Activated T-cell treated with anti-CD3 and anti-CD28 coated beads, Interleukin-2, amount 50 U/mL, for 4 hours (primary cell): ENCODE data around the gene KDM4F. TPM values are rescaled to one million over a fixed set of nuclear protein-coding genes. Genes with fewer than 3 reads are reported as not detected.

Experiments
- ATAC-seq, 2 donors: fragments of 200-7000 bp; cut with Tn5 transposase; one replicate each; pipeline ENCODE4 v1.10.0; 2021
- DNase-seq: peaks from one replicate; pipeline ENCODE4 v3.0.0-alpha.2; 2020
- H3K27me3 Mint-ChIP-seq: one replicate; pipeline ENCODE4 v1.8.0; 2021; ENCODE audit warnings: low read depth, mixed read lengths
- H3K36me3 Mint-ChIP-seq: one replicate; pipeline ENCODE4 v1.8.0; 2022; ENCODE audit warnings: mixed read lengths; ENCODE audit not compliant: insufficient read depth
- H3K4me1 Mint-ChIP-seq: one replicate; pipeline ENCODE4 v1.8.0; 2021; ENCODE audit warnings: low read depth, mixed read lengths
- H3K4me3 Mint-ChIP-seq: one replicate; pipeline ENCODE4 v1.8.0; 2021; ENCODE audit warnings: mild to moderate bottlenecking, moderate library complexity, mixed read lengths
- H3K9me3 Mint-ChIP-seq: one replicate; pipeline ENCODE4 v1.8.0; 2021; ENCODE audit warnings: mixed read lengths
- total RNA-seq, 3 donors: library from RNA; stranded (reverse); gene quantifications; one replicate each; pipeline ENCODE4 v1.2.1, GENCODE V29; 2021

Gene KDM4F
- total RNA-seq, 3 donors from 2014 or later = not detected

GRCh38 chr11:95074792-95075563 lies 25.8 kb downstream of the KDM4F start:
- no peak for ATAC-seq
- peaks cover 10% of the 10 kb centered on the region for H3K36me3 Mint-ChIP-seq
- peaks cover 24% of the 10 kb centered on the region for H3K4me1 Mint-ChIP-seq
- no peak for DNase-seq
- no peaks in the 10 kb centered on the region for H3K9me3 Mint-ChIP-seq
- no peak overlapping the region for H3K4me3 Mint-ChIP-seq
- no peaks in the 10 kb centered on the region for H3K27me3 Mint-ChIP-seq

GRCh38 chr11:95076416-95076815 lies 27.2 kb downstream of the KDM4F start:
- DNase-seq = no peak
- Mint-ChIP-seq H3K36me3 (peaks cover 3% of the 10 kb centered on the region), H3K9me3 (no peaks in the 10 kb centered on the region), H3K27me3 (no peaks in the 10 kb centered on the region), H3K4me3 (no peak overlapping the region), H3K4me1 (peaks cover 14% of the 10 kb centered on the region)
- ATAC-seq = no peak

GRCh38 chr11:95076981-95077380 lies 27.8 kb downstream of the KDM4F start:
- Mint-ChIP-seq H3K4me1 (peaks cover 10% of the 10 kb centered on the region), H3K27me3 (no peaks in the 10 kb centered on the region), H3K4me3 (no peak overlapping the region), H3K36me3 (peaks cover 3% of the 10 kb centered on the region), H3K9me3 (no peaks in the 10 kb centered on the region)
- no peak for ATAC-seq
- no peak for DNase-seq

GRCh38 chr11:95078526-95078925 lies 29.3 kb downstream of the KDM4F start:
- no peak overlapping the region for H3K4me3 Mint-ChIP-seq
- H3K27me3 Mint-ChIP-seq = no peaks in the 10 kb centered on the region
- H3K36me3 Mint-ChIP-seq = no peaks in the 10 kb centered on the region
- DNase-seq = no peak
- ATAC-seq = no peak
- H3K9me3 Mint-ChIP-seq = no peaks in the 10 kb centered on the region
- peaks cover 10% of the 10 kb centered on the region for H3K4me1 Mint-ChIP-seq

GRCh38 chr11:95081010-95081409 lies 31.8 kb downstream of the KDM4F start:
- Mint-ChIP-seq H3K4me3 (no peak overlapping the region), H3K4me1 (peaks cover 32% of the 10 kb centered on the region), H3K27me3 (no peaks in the 10 kb centered on the region), H3K36me3 (no peaks in the 10 kb centered on the region), H3K9me3 (no peaks in the 10 kb centered on the region)
- ATAC-seq (no peak), DNase-seq (no peak)

- ATAC-seq (no peak), DNase-seq (no peak)
- Mint-ChIP-seq H3K4me3 (no peak overlapping the region), H3K9me3 (no peaks in the 10 kb centered on the region), H3K27me3 (no peaks in the 10 kb centered on the region), H3K36me3 (no peaks in the 10 kb centered on the region), H3K4me1 (peaks cover 34% of the 10 kb centered on the region)
Measured at GRCh38 chr11:95081412-95081811, 32.2 kb downstream of the KDM4F start.

GRCh38 chr11:95082576-95083001 lies 33.4 kb downstream of the KDM4F start:
- ATAC-seq = no peak

GRCh38 chr11:95084509-95084908 lies 35.3 kb downstream of the KDM4F start:
- H3K27me3 Mint-ChIP-seq = no peaks in the 10 kb centered on the region
- H3K4me1 Mint-ChIP-seq = peaks cover 45% of the 10 kb centered on the region
- H3K36me3 Mint-ChIP-seq = no peaks in the 10 kb centered on the region
- peak overlapping the region; percentile 40 for H3K4me3 Mint-ChIP-seq
- DNase-seq (peak; percentile 14), ATAC-seq (peak; percentile 74 to 83)
- no peaks in the 10 kb centered on the region for H3K9me3 Mint-ChIP-seq

More at GRCh38 chr11:95082576-95083001, 33.4 kb downstream of the KDM4F start:
- no peaks in the 10 kb centered on the region for H3K27me3 Mint-ChIP-seq
- DNase-seq = no peak
- H3K36me3 Mint-ChIP-seq = no peaks in the 10 kb centered on the region
- H3K9me3 Mint-ChIP-seq = no peaks in the 10 kb centered on the region
- H3K4me1 Mint-ChIP-seq = peaks cover 31% of the 10 kb centered on the region
- no peak overlapping the region for H3K4me3 Mint-ChIP-seq

GRCh38 chr11:95085117-95085816 lies 36.0 kb downstream of the KDM4F start:
- no peak for DNase-seq
- Mint-ChIP-seq H3K9me3 (no peaks in the 10 kb centered on the region), H3K4me3 (no peak overlapping the region), H3K4me1 (peaks cover 45% of the 10 kb centered on the region), H3K27me3 (no peaks in the 10 kb centered on the region), H3K36me3 (no peaks in the 10 kb centered on the region)
- no peak for ATAC-seq

GRCh38 chr11:95086151-95086550 lies 36.9 kb downstream of the KDM4F start:
- H3K27me3 Mint-ChIP-seq = no peaks in the 10 kb centered on the region
- ATAC-seq (no peak), DNase-seq (no peak)
- peaks cover 54% of the 10 kb centered on the region for H3K4me1 Mint-ChIP-seq
- H3K36me3 Mint-ChIP-seq = no peaks in the 10 kb centered on the region
- no peaks in the 10 kb centered on the region for H3K9me3 Mint-ChIP-seq
- no peak overlapping the region for H3K4me3 Mint-ChIP-seq

GRCh38 chr11:95086836-95087570 lies 37.8 kb downstream of the KDM4F start:
- ATAC-seq = no peak
- H3K27me3 Mint-ChIP-seq = no peaks in the 10 kb centered on the region
- DNase-seq = no peak
- H3K4me3 Mint-ChIP-seq = no peak overlapping the region
- no peaks in the 10 kb centered on the region for H3K9me3 Mint-ChIP-seq
- peaks cover 62% of the 10 kb centered on the region for H3K4me1 Mint-ChIP-seq
- peaks cover 5% of the 10 kb centered on the region for H3K36me3 Mint-ChIP-seq

GRCh38 chr11:95088946-95089619 lies 39.9 kb downstream of the KDM4F start:
- ATAC-seq (peak; percentile 36 to 57), DNase-seq (no peak)
- Mint-ChIP-seq H3K4me3 (peak overlapping the region; percentile 87), H3K9me3 (no peaks in the 10 kb centered on the region), H3K27me3 (no peaks in the 10 kb centered on the region), H3K36me3 (peaks cover 10% of the 10 kb centered on the region), H3K4me1 (peaks cover 70% of the 10 kb centered on the region)

- peak within 1 kb of the TSS; percentile 90 for H3K4me3 Mint-ChIP-seq
- DNase-seq = peak; percentile 77
- peaks cover 69% of the 10 kb centered on the region for H3K4me1 Mint-ChIP-seq
- H3K36me3 Mint-ChIP-seq = peaks cover 10% of the 10 kb centered on the region
- ATAC-seq = peak; percentile 95 to 96
- no peaks in the 10 kb centered on the region for H3K9me3 Mint-ChIP-seq
- H3K27me3 Mint-ChIP-seq = no peaks in the 10 kb centered on the region
Measured at GRCh38 chr11:95089620-95090542, 40.7 kb downstream of the KDM4F start, which contains the start of gene ENDOD1. ENDOD1 (plus strand) TSS chr11:95089846; CDS start chr11:95089928, 82 bp downstream.
